Uterus (tissue), 4 donors: Measurements from ENCODE around the gene P2RY2. TPM values are rescaled to one million over a fixed set of nuclear protein-coding genes. Genes with fewer than 3 reads are reported as not detected.

Experiments used
- DNase-seq, 2 donors: peaks; one replicate each; pipeline ENCODE4 v3.0.0-alpha.2; 2019 to 2020
- H3K27ac ChIP-seq, 2 donors: fragments of 200-600 bp; sonication (generic); 1 replicate in 1 of 2; 2 replicates in 1 of 2; pipeline ENCODE4 v1.5.1; 2016 to 2018
- H3K27me3 ChIP-seq, 2 donors: fragments of 200-600 bp; sonication (generic); one replicate each; pipeline ENCODE4 v1.5.1; 2018 to 2019; ENCODE audit warnings: control low read depth in 1 of 2
- H3K36me3 ChIP-seq, 2 donors: fragments of 200-600 bp; sonication (generic); one replicate each; pipeline ENCODE4 v1.5.1; 2019; ENCODE audit warnings: control low read depth in 1 of 2
- H3K4me1 ChIP-seq, 2 donors: fragments of 200-600 bp; sonication (generic); one replicate each; pipeline ENCODE4 v1.5.1; 2018 to 2019; ENCODE audit warnings: control low read depth in 1 of 2
- H3K4me3 ChIP-seq, 2 donors: fragments of 200-600 bp; sonication (generic); 1 replicate in 1 of 2; 2 replicates in 1 of 2; pipeline ENCODE4 v1.5.1; 2018 to 2019; ENCODE audit warnings: mild to moderate bottlenecking in 1 of 2
- H3K9me3 ChIP-seq, 2 donors: fragments of 200-600 bp; sonication (generic); one replicate each; pipeline ENCODE4 v1.5.1; 2019; ENCODE audit warnings: control low read depth in 1 of 2
- POLR2A ChIP-seq, 2 donors: fragments of 450-650 bp; IDR thresholded peaks; one replicate each; pipeline ENCODE4 v1.6.1; 2016; ENCODE audit warnings: antibody characterized with exemption in 2 of 2, mild to moderate bottlenecking in 1 of 2, moderate library complexity in 1 of 2
- intact Hi-C: fragments of 100-400 bp; cut with DNase I; formaldehyde crosslinking; loops from one replicate; pipeline ENCODE4 v1.15.1; 2023; ENCODE audit warnings: low total_unique reads
- total RNA-seq, 4 donors: library from RNA; depleted of rRNA in 3 of 4; stranded (reverse); fragments of >200 nt in 3 of 4; gene quantifications; one replicate each; pipeline versions ENCODE4 v1.1.0 to v1.2.4, GENCODE V29; 2014 to 2023
- TF ChIP-seq, protein P1 (sequence below), 4 experiments: fragments of 200-600 bp in 2 of 4; fragments of 450-650 bp in 2 of 4; sonication (generic) in 2 of 4; IDR thresholded peaks; one replicate each; pipeline ENCODE4 v1.5.1; 2016 to 2019; ENCODE audit warnings: antibody characterized with exemption in 4 of 4, mild to moderate bottlenecking in 2 of 4, moderate library complexity in 1 of 4
- donor health status: DM: yes; HTN: yes; CAD: no.

P2RY2 gene
- total RNA-seq, 4 donors from 2014 or later, result 0.98 to 3.1 (median 2.8) TPM; not detected in 1

DNA sequence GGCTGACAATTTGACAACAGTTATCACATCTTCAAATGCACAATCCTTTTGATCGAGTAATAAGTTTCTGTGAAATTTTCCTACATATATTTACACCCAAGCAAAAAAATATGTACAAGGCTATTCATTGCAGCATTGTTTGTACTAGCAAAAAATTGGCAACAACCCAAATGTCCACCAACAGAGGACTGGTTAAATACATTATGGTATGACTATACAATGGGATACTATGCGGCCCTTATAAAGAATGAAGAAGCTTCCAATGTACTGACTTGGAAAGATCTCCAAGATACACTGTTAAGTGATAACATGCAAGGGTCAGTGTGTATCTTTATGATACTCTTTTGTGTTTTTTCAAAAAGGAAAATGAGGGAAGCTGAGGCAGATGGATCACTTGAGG lies 8.2 kb upstream of the P2RY2 start:
- Histone ChIP-seq H3K27ac (no peak overlapping the region), H3K4me1 (no peaks in the 10 kb centered on the region), H3K9me3 (no peaks in the 10 kb centered on the region), H3K4me3 (no peak overlapping the region), H3K27me3 (no peaks in the 10 kb centered on the region), H3K36me3 (no peaks in the 10 kb centered on the region)
- DNase-seq, result no peak
- intact Hi-C loops, result no loop called here
- no peak for TF ChIP-seq POLR2A (IDR thresholded peaks at IDR 0.05)

DNA sequence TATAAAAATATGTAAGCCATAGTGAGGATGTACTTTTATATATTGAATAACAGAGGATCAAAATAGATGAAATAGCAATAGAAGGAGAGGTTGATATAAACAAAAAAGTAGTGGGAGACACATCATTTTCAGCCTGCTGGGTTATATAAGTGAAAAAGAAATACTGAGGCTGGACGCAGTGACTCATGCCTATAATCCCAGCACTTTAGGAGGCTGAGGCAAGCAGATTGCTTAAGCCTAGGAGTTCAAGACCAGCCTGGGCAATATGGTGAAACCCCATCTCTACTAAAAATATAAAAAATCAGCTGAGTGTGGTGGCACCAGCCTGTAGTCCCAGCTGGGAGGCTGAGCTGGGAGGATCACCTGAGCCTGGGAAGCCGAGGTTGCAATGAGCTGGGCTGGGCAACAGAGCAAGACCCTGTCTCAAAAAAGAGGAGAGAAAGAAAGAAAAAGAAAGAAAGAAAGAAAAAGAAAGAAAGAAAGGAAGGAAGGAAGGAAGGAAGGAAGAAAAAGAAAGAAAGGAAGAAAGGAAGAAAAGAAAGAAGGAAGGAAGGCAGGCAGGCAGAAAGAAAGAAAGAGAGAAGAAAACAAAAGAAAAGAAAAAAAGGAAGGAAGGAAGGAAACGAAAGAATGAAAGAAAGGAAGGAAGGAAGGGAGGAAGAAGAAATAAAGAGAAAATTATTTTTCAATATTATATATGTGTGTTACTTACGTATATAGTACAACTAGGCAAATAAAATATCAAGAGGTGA lies 7.0 kb upstream of the P2RY2 start:
- TF ChIP-seq POLR2A (IDR thresholded peaks at IDR 0.05), result no peak
- TF ChIP-seq, protein P1, sequence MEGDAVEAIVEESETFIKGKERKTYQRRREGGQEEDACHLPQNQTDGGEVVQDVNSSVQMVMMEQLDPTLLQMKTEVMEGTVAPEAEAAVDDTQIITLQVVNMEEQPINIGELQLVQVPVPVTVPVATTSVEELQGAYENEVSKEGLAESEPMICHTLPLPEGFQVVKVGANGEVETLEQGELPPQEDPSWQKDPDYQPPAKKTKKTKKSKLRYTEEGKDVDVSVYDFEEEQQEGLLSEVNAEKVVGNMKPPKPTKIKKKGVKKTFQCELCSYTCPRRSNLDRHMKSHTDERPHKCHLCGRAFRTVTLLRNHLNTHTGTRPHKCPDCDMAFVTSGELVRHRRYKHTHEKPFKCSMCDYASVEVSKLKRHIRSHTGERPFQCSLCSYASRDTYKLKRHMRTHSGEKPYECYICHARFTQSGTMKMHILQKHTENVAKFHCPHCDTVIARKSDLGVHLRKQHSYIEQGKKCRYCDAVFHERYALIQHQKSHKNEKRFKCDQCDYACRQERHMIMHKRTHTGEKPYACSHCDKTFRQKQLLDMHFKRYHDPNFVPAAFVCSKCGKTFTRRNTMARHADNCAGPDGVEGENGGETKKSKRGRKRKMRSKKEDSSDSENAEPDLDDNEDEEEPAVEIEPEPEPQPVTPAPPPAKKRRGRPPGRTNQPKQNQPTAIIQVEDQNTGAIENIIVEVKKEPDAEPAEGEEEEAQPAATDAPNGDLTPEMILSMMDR (IDR thresholded peaks at IDR 0.05), result no peak
- no peaks in the 10 kb centered on the region for H3K9me3 ChIP-seq
- H3K36me3 ChIP-seq, result no peaks in the 10 kb centered on the region
- H3K27ac ChIP-seq, result no peak overlapping the region
- no peak for DNase-seq
- no peak overlapping the region for H3K4me3 ChIP-seq
- intact Hi-C loops, result no loop called here
- H3K27me3 ChIP-seq, result no peaks in the 10 kb centered on the region
- no peaks in the 10 kb centered on the region for H3K4me1 ChIP-seq

DNA sequence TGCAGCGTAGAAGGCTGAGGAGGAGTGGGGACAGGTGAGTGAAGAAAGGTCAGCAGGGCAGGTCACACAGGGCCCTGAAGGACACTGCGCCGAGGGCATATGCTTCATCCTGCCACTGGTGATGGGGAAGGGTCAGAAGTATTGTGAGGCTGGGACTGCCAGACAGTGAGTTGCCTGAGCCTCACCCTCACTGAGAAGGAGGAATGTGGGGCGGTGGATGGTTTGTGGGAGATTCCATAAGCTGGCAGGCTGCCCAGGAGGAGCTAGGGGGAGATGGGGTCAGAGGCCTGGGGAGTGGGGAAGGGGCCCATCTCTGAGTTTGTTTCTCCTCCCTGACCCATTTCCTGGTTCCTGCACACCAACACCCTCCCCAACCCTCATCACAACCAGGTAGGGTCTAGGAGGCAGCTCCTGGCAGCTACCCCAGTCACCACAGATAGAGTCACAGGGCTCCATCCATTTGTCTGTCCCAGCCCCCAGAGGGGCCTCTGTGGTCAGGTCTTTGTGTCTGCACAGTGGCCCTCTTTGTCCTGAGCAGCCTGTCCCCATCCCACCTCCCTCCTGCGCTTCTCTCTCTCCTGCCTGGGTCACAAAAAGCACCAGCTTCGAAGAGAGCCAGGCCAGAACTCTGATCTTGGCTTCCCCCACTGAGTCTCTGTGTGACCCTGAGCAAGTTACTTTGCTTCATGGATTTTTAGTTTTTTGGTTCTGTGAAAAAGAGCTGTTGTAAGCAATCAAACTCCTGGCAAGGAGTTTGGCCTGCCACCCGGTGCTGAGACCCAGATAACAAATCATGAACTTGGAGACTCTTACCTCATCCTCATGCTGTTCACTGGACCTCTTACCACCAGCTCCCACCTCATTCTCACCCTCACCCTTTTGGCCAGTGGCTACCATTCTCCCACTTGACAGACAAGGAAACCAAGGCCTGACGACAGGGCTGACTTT lies 4.6 kb upstream of the P2RY2 start:
- no peak overlapping the region for H3K27ac ChIP-seq
- intact Hi-C loops, result no loop called here
- no peaks in the 10 kb centered on the region for H3K27me3 ChIP-seq
- no peaks in the 10 kb centered on the region for H3K9me3 ChIP-seq
- H3K4me1 ChIP-seq, result peaks cover 0 to 8% of the 10 kb centered on the region in 2 donors
- TF ChIP-seq POLR2A (IDR thresholded peaks at IDR 0.05), result no peak
- TF ChIP-seq, protein P1 (IDR thresholded peaks at IDR 0.05), result no peak
- H3K36me3 ChIP-seq, result no peaks in the 10 kb centered on the region
- H3K4me3 ChIP-seq, result no peak overlapping the region
- DNase-seq, result no peak

DNA sequence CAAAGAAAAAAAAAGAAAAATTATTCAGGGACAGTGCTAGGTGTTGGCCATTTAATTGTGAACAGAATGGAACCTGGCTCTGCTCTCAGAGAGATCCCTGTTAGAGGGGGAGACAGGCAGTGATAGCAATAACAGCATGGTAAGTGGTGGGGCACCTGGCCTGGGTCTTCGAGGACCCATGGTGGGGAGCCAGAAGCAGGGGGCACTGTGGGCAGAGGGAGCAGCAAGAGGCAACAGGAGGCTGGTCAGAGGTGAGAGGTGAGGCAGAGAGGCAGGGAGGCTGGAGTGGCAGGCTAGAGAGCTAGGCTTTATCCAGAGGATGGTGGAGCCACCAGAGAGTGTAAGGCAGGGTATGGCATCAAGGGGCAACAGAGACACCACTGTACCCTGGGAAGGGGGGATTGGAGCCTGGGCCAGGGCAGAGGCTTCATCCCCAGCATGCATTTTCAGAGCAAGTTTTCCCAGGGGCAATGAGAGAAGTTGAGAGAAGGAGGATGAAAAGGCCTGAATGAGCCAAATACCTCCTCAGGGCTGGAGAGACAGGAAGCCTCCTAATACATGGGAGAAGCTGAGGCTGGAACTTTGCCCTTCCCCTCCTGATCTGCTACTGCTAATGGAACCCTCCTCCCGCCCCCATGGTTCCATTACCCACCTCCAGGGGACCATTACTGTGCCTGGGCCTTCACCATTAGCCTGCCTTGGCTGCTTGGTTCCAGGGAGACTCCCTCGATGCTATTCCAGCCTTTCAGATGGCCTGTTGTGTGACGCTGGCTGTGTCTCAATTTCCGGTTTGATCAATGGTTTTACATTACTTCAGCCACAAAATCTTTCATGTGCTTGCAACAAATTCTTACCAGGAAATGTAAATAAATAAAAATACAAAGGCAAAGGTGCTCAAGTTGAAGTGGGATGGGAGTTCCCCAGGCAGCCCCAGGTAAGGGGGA lies 2.6 kb upstream of the P2RY2 start:
- intact Hi-C loops, result no loop called here

More for the DNA sequence above, 2.6 kb upstream of the P2RY2 start:
- H3K27ac ChIP-seq, result no peak overlapping the region
- no peak for TF ChIP-seq POLR2A (IDR thresholded peaks at IDR 0.05)
- TF ChIP-seq, protein P1 (IDR thresholded peaks at IDR 0.05), result no peak
- peaks cover 0 to 11% of the 10 kb centered on the region in 2 donors for H3K4me1 ChIP-seq
- no peaks in the 10 kb centered on the region for H3K36me3 ChIP-seq
- H3K4me3 ChIP-seq, result no peak overlapping the region
- DNase-seq, result no peak
- no peaks in the 10 kb centered on the region for H3K9me3 ChIP-seq
- no peaks in the 10 kb centered on the region for H3K27me3 ChIP-seq
